ENCODE data around the gene COL5A3.

COL5A3 gene

DNA sequence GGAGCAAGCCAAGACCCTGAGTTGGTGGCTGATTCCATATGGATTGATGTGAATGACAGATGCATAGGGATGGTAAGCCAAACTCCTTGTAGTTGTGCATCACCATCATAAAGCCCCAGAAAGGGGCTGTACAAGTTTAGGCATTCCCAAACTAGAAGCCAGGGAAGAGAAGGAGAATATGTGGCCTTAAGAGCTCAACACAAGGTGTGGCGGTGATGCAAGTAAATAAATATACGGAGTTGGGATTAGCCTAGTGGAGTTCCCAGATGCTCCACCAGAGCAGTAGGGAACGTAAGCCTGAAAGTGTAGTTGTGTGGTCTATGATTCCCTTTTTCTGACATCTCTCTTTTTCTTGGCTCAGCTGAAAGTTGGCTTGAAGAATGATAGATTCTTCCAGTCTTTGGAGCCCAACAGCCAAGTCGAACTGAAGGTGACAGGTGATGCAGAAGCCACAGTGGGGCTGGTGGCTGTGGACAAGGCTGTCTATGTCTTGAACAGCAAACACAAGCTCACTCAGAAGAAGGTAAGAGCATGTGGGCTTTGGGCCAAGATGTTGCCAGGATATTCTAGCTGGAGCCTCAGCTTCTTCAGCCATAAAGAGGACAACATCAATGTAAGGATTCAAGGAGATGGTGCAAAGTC is 33.1 kb upstream of the COL5A3 start:
- no peak for TF ChIP-seq ISL1 (CRISPR knock-in tag; IDR thresholded peaks at IDR 0.05)
- TF ChIP-seq, protein P1, sequence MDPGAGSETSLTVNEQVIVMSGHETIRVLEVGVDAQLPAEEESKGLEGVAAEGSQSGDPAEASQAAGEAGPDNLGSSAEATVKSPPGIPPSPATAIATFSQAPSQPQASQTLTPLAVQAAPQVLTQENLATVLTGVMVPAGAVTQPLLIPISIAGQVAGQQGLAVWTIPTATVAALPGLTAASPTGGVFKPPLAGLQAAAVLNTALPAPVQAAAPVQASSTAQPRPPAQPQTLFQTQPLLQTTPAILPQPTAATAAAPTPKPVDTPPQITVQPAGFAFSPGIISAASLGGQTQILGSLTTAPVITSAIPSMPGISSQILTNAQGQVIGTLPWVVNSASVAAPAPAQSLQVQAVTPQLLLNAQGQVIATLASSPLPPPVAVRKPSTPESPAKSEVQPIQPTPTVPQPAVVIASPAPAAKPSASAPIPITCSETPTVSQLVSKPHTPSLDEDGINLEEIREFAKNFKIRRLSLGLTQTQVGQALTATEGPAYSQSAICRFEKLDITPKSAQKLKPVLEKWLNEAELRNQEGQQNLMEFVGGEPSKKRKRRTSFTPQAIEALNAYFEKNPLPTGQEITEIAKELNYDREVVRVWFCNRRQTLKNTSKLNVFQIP (CRISPR knock-in tag; IDR thresholded peaks at IDR 0.05; ENCODE audit: borderline replicate concordance, low read depth): no peak
- TF ChIP-seq ESRRG (CRISPR knock-in tag; IDR thresholded peaks at IDR 0.05): no peak
- TF ChIP-seq TCF4 (CRISPR knock-in tag; IDR thresholded peaks at IDR 0.05; ENCODE audit: borderline replicate concordance): no peak
- TF ChIP-seq ZC3H10 (CRISPR knock-in tag; IDR thresholded peaks at IDR 0.05): no peak
- TF ChIP-seq, protein P2, sequence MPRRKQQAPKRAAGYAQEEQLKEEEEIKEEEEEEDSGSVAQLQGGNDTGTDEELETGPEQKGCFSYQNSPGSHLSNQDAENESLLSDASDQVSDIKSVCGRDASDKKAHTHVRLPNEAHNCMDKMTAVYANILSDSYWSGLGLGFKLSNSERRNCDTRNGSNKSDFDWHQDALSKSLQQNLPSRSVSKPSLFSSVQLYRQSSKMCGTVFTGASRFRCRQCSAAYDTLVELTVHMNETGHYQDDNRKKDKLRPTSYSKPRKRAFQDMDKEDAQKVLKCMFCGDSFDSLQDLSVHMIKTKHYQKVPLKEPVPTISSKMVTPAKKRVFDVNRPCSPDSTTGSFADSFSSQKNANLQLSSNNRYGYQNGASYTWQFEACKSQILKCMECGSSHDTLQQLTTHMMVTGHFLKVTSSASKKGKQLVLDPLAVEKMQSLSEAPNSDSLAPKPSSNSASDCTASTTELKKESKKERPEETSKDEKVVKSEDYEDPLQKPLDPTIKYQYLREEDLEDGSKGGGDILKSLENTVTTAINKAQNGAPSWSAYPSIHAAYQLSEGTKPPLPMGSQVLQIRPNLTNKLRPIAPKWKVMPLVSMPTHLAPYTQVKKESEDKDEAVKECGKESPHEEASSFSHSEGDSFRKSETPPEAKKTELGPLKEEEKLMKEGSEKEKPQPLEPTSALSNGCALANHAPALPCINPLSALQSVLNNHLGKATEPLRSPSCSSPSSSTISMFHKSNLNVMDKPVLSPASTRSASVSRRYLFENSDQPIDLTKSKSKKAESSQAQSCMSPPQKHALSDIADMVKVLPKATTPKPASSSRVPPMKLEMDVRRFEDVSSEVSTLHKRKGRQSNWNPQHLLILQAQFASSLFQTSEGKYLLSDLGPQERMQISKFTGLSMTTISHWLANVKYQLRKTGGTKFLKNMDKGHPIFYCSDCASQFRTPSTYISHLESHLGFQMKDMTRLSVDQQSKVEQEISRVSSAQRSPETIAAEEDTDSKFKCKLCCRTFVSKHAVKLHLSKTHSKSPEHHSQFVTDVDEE (CRISPR knock-in tag; IDR thresholded peaks at IDR 0.05): no peak
- no peak for TF ChIP-seq SNAI2 (CRISPR knock-in tag; IDR thresholded peaks at IDR 0.05)
- no peak for TF ChIP-seq ZNF565 (CRISPR knock-in tag; conservative IDR thresholded peaks at IDR 0.05; ENCODE audit: low read depth)
- no peak for TF ChIP-seq PPARA (CRISPR knock-in tag; IDR thresholded peaks at IDR 0.05; ENCODE audit: borderline replicate concordance)
- TF ChIP-seq, protein P3, sequence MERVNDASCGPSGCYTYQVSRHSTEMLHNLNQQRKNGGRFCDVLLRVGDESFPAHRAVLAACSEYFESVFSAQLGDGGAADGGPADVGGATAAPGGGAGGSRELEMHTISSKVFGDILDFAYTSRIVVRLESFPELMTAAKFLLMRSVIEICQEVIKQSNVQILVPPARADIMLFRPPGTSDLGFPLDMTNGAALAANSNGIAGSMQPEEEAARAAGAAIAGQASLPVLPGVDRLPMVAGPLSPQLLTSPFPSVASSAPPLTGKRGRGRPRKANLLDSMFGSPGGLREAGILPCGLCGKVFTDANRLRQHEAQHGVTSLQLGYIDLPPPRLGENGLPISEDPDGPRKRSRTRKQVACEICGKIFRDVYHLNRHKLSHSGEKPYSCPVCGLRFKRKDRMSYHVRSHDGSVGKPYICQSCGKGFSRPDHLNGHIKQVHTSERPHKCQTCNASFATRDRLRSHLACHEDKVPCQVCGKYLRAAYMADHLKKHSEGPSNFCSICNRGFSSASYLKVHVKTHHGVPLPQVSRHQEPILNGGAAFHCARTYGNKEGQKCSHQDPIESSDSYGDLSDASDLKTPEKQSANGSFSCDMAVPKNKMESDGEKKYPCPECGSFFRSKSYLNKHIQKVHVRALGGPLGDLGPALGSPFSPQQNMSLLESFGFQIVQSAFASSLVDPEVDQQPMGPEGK (CRISPR knock-in tag; IDR thresholded peaks at IDR 0.05; ENCODE audit: borderline replicate concordance): no peak
- no peak for TF ChIP-seq CSDC2 (CRISPR knock-in tag; IDR thresholded peaks at IDR 0.05)
- TF ChIP-seq, protein P4, sequence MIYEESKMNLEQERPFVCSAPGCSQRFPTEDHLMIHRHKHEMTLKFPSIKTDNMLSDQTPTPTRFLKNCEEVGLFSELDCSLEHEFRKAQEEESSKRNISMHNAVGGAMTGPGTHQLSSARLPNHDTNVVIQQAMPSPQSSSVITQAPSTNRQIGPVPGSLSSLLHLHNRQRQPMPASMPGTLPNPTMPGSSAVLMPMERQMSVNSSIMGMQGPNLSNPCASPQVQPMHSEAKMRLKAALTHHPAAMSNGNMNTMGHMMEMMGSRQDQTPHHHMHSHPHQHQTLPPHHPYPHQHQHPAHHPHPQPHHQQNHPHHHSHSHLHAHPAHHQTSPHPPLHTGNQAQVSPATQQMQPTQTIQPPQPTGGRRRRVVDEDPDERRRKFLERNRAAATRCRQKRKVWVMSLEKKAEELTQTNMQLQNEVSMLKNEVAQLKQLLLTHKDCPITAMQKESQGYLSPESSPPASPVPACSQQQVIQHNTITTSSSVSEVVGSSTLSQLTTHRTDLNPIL (CRISPR knock-in tag; IDR thresholded peaks at IDR 0.05; ENCODE audit: low read depth): no peak
- TF ChIP-seq RARB (CRISPR knock-in tag; IDR thresholded peaks at IDR 0.05): no peak
- TF ChIP-seq ARNTL (CRISPR knock-in tag; IDR thresholded peaks at IDR 0.05; ENCODE audit: borderline replicate concordance, low read depth): no peak
- no peak for TF ChIP-seq TOX (CRISPR knock-in tag; IDR thresholded peaks at IDR 0.05; ENCODE audit: borderline replicate concordance)
- TF ChIP-seq, protein P5, sequence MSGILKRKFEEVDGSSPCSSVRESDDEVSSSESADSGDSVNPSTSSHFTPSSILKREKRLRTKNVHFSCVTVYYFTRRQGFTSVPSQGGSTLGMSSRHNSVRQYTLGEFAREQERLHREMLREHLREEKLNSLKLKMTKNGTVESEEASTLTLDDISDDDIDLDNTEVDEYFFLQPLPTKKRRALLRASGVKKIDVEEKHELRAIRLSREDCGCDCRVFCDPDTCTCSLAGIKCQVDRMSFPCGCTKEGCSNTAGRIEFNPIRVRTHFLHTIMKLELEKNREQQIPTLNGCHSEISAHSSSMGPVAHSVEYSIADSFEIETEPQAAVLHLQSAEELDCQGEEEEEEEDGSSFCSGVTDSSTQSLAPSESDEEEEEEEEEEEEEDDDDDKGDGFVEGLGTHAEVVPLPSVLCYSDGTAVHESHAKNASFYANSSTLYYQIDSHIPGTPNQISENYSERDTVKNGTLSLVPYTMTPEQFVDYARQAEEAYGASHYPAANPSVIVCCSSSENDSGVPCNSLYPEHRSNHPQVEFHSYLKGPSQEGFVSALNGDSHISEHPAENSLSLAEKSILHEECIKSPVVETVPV (CRISPR knock-in tag; IDR thresholded peaks at IDR 0.05): no peak
- no peak for TF ChIP-seq GLIS3 (CRISPR knock-in tag; IDR thresholded peaks at IDR 0.05)
- ATAC-seq: no peak

DNA sequence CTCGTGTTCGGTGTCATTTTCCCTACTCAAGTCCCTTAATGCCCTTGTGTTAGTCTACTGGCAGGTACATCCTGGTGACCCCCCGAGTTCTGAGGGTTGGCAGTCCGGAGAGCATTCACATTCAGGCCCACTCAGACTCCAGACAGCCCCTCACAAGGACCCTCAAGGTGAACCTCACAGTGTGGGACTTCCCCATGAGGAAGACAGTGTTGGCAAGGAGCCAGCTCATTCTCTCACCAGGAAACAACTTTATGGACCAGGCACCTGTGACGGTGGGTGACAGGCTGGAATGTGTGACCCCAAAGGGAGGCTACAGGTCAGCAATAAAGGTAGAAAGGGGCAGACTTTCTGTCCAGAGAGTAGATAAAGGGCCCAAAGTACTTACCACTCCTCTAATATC is 27.5 kb upstream of the COL5A3 start:
- no peak for ATAC-seq
- TF ChIP-seq ZNF70 (CRISPR knock-in tag; IDR thresholded peaks at IDR 0.05) (no peak), CSDC2 (CRISPR knock-in tag; IDR thresholded peaks at IDR 0.05) (no peak), ZFP30 (CRISPR knock-in tag; IDR thresholded peaks at IDR 0.05) (no peak), ZC3H10 (CRISPR knock-in tag; IDR thresholded peaks at IDR 0.05) (no peak), ZFP3 (CRISPR knock-in tag; IDR thresholded peaks at IDR 0.05) (no peak), BACH2 (CRISPR knock-in tag; IDR thresholded peaks at IDR 0.05; ENCODE audit: borderline replicate concordance) (no peak), TOX (CRISPR knock-in tag; IDR thresholded peaks at IDR 0.05; ENCODE audit: borderline replicate concordance) (no peak), ZNF8 (CRISPR knock-in tag; IDR thresholded peaks at IDR 0.05) (no peak), RARB (CRISPR knock-in tag; IDR thresholded peaks at IDR 0.05) (no peak), TCF4 (CRISPR knock-in tag; IDR thresholded peaks at IDR 0.05; ENCODE audit: borderline replicate concordance) (no peak)
- TF ChIP-seq, protein P2 (CRISPR knock-in tag; IDR thresholded peaks at IDR 0.05): no peak
- TF ChIP-seq, protein P4 (CRISPR knock-in tag; IDR thresholded peaks at IDR 0.05; ENCODE audit: low read depth): no peak
- TF ChIP-seq, protein P5 (CRISPR knock-in tag; IDR thresholded peaks at IDR 0.05): no peak

Measured in SK-N-SH treated with all-trans-retinoic acid at 6 μM for 48 hours (cell line).